ENCODE data around the gene TM2D1. TPM values are rescaled to one million over a fixed set of nuclear protein-coding genes. Genes with fewer than 3 reads are reported as not detected.
A peak's percentile ranks its signal among the peaks of the same experiment; 100 is the strongest.

TM2D1 gene
- total and polyA plus RNA-seq, 2 experiments from 2014 or later: 91.3 to 101 TPM

DNA sequence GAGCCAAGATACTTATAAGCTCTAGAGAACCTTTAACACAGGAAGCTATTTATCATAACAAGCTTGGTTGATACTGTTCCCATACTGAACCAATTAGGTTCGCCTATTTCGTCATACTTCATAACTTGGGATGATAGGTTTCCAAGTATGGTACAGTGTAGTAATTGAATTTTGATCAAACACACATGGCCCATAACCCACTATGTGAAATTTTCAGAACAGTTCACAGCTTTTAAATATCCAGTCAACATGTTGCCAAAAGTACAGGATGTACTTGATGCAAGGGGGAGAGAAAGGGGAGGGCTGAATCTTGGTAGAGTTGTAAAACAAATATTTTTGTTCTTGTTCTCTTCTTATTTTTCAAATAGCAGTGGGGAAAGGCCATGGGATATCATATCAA is 86.6 kb downstream of the TM2D1 start:
- Histone ChIP-seq H3K4me1 (ENCODE audit: insufficient read depth) (peaks cover 13% of the 10 kb centered on the region), H3K9me2 (replicated peaks; ENCODE audit: insufficient read depth) (no peaks in the 10 kb centered on the region), H3K4me2 (no peak overlapping the region), H3K36me3 (replicated peaks; ENCODE audit: insufficient read depth, low read depth) (no peaks in the 10 kb centered on the region), H4K20me1 (ENCODE audit: insufficient read depth, poor library complexity, severe bottlenecking) (no peaks in the 10 kb centered on the region), H2AFZ (no peak overlapping the region), H3K79me2 (no peaks in the 10 kb centered on the region), H3K9me3 (ENCODE audit: low read depth) (no peaks in the 10 kb centered on the region), H3K27me3 (no peaks in the 10 kb centered on the region), H3K27ac (peak overlapping the region; percentile 76), H3K4me3 (no peak overlapping the region)
- TF ChIP-seq EZH2phosphoT487 (IDR thresholded peaks at IDR 0.05; ENCODE audit: low read depth, severe bottlenecking, unreplicated experiment): no peak
- WGBS (ENCODE audit: low lambda C conversion rate, missing lambda C conversion rate): 56% methylated on average over 2 of the region's 2 CpGs
- DNase-seq (ENCODE audit: low spot score): no peak

GRCh38 chr1:61637470-61637869 is 87.5 kb downstream of the TM2D1 start:
- WGBS (ENCODE audit: low lambda C conversion rate, missing lambda C conversion rate): 93% methylated on average over 2 of the region's 2 CpGs
- peak overlapping the region; percentile 76 for H3K27ac ChIP-seq

DNA sequence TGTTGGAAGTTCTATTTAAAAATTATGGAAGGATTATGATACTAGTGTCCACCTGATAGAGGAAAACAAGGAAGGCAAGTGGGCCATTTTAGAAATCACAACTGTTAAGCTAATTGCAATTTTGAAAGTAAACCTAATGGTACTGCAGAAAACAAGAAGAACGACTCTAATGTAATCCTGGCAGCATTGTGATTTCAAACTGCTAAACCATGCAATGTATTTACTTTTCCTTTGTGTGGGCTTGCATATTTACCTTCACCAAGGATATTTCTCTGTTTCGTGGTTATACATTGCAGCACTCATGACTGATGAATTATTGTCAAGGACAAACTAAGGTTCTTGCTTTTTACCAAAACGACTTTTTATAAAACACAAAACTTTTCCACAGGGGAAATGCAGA is 88.1 kb downstream of the TM2D1 start:
- H3K4me2 ChIP-seq: peak overlapping the region; percentile 6
- H3K4me3 ChIP-seq: no peak overlapping the region
- 43% methylated on average over 3 of the region's 3 CpGs for WGBS (ENCODE audit: low lambda C conversion rate, missing lambda C conversion rate)
- no peak for DNase-seq (ENCODE audit: low spot score)
- TF ChIP-seq, protein P1, sequence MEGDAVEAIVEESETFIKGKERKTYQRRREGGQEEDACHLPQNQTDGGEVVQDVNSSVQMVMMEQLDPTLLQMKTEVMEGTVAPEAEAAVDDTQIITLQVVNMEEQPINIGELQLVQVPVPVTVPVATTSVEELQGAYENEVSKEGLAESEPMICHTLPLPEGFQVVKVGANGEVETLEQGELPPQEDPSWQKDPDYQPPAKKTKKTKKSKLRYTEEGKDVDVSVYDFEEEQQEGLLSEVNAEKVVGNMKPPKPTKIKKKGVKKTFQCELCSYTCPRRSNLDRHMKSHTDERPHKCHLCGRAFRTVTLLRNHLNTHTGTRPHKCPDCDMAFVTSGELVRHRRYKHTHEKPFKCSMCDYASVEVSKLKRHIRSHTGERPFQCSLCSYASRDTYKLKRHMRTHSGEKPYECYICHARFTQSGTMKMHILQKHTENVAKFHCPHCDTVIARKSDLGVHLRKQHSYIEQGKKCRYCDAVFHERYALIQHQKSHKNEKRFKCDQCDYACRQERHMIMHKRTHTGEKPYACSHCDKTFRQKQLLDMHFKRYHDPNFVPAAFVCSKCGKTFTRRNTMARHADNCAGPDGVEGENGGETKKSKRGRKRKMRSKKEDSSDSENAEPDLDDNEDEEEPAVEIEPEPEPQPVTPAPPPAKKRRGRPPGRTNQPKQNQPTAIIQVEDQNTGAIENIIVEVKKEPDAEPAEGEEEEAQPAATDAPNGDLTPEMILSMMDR (IDR thresholded peaks at IDR 0.05; ENCODE audit: poor library complexity): no peak
- TF ChIP-seq EZH2phosphoT487 (IDR thresholded peaks at IDR 0.05; ENCODE audit: low read depth, severe bottlenecking, unreplicated experiment) (no peak), EZH2 (IDR thresholded peaks at IDR 0.05; ENCODE audit: borderline replicate concordance) (no peak)
- no peak overlapping the region for H3K27ac ChIP-seq
- H3K9me3 ChIP-seq (ENCODE audit: low read depth): no peaks in the 10 kb centered on the region
- H3K79me2 ChIP-seq: no peaks in the 10 kb centered on the region
- H2AFZ ChIP-seq: peak overlapping the region; percentile 3
- no peaks in the 10 kb centered on the region for H3K27me3 ChIP-seq
- H3K9me2 ChIP-seq (replicated peaks; ENCODE audit: insufficient read depth): no peaks in the 10 kb centered on the region
- H3K36me3 ChIP-seq (replicated peaks; ENCODE audit: insufficient read depth, low read depth): no peaks in the 10 kb centered on the region
- no peaks in the 10 kb centered on the region for H4K20me1 ChIP-seq (ENCODE audit: insufficient read depth, poor library complexity, severe bottlenecking)
- H3K4me1 ChIP-seq (ENCODE audit: insufficient read depth): peaks cover 13% of the 10 kb centered on the region

More at GRCh38 chr1:61637470-61637869, 87.5 kb downstream of the TM2D1 start:
- H3K79me2 ChIP-seq: no peaks in the 10 kb centered on the region
- TF ChIP-seq, protein P1 (IDR thresholded peaks at IDR 0.05; ENCODE audit: poor library complexity): no peak
- TF ChIP-seq EZH2 (IDR thresholded peaks at IDR 0.05; ENCODE audit: borderline replicate concordance) (no peak), EZH2phosphoT487 (IDR thresholded peaks at IDR 0.05; ENCODE audit: low read depth, severe bottlenecking, unreplicated experiment) (no peak)
- peaks cover 13% of the 10 kb centered on the region for H3K4me1 ChIP-seq (ENCODE audit: insufficient read depth)
- no peaks in the 10 kb centered on the region for H4K20me1 ChIP-seq (ENCODE audit: insufficient read depth, poor library complexity, severe bottlenecking)
- no peak overlapping the region for H2AFZ ChIP-seq
- H3K9me2 ChIP-seq (replicated peaks; ENCODE audit: insufficient read depth): no peaks in the 10 kb centered on the region
- H3K36me3 ChIP-seq (replicated peaks; ENCODE audit: insufficient read depth, low read depth): no peaks in the 10 kb centered on the region
- DNase-seq (ENCODE audit: low spot score): no peak
- H3K27me3 ChIP-seq: no peaks in the 10 kb centered on the region
- H3K4me2 ChIP-seq: no peak overlapping the region
- no peaks in the 10 kb centered on the region for H3K9me3 ChIP-seq (ENCODE audit: low read depth)
- H3K4me3 ChIP-seq: no peak overlapping the region

DNA sequence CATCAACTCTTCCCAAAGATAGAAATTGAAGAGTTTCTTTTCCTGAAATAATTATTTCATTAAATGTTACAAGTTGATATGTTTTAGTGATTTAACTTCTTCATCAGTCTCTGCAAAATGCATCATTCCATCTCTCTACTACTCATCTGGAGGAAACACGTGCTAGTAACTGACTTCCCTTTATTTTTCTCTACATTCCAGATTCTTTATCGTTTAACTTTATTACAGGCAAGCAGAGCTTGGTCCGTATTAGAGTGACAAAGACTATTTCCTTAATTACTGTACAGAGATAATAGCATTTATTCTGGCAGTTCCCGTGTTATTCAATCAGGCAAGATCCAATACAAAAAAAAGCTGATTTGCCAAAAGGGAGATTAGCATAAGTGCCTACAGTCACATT is 88.6 kb downstream of the TM2D1 start:
- H3K9me2 ChIP-seq (replicated peaks; ENCODE audit: insufficient read depth): no peaks in the 10 kb centered on the region
- 74% methylated on average over 4 of the region's 4 CpGs for WGBS (ENCODE audit: low lambda C conversion rate, missing lambda C conversion rate)
- no peaks in the 10 kb centered on the region for H3K27me3 ChIP-seq
- H3K4me1 ChIP-seq (ENCODE audit: insufficient read depth): peaks cover 13% of the 10 kb centered on the region
- H3K4me2 ChIP-seq: peak overlapping the region; percentile 6
- no peak overlapping the region for H3K27ac ChIP-seq
- H3K9me3 ChIP-seq (ENCODE audit: low read depth): no peaks in the 10 kb centered on the region
- H3K79me2 ChIP-seq: no peaks in the 10 kb centered on the region
- no peaks in the 10 kb centered on the region for H4K20me1 ChIP-seq (ENCODE audit: insufficient read depth, poor library complexity, severe bottlenecking)
- H3K4me3 ChIP-seq: no peak overlapping the region
- DNase-seq (ENCODE audit: low spot score): no peak
- peak overlapping the region; percentile 3 for H2AFZ ChIP-seq
- TF ChIP-seq EZH2phosphoT487 (IDR thresholded peaks at IDR 0.05; ENCODE audit: low read depth, severe bottlenecking, unreplicated experiment): no peak
- TF ChIP-seq, protein P1 (IDR thresholded peaks at IDR 0.05; ENCODE audit: poor library complexity): no peak
- no peaks in the 10 kb centered on the region for H3K36me3 ChIP-seq (replicated peaks; ENCODE audit: insufficient read depth, low read depth)
